K562 (cell line): ENCODE measurements around the gene KCNA4. TPM values are rescaled to one million over a fixed set of nuclear protein-coding genes. Genes with fewer than 3 reads are reported as not detected.
A peak's percentile ranks its signal among the peaks of the same experiment; 100 is the strongest.

Experiments used
- ATAC-seq: fragments of 200-7000 bp; cut with Tn5 transposase; 3 replicates; pipeline ENCODE4 v1.9.1; 2020; ENCODE audit warnings: moderate library complexity
- BruUV-seq: library from RNA; stranded (reverse); fragments of 400-500 nt; replicated peaks from 2 replicates; lab custom pipeline; 2021; lab: Mats Ljungman, UMichigan
- CTCF ChIA-PET: fragments of 300-600 bp; formaldehyde crosslinking; extraction: SDS; loops from one replicate; lab custom pipeline; 2021; ENCODE audit warnings: low intra/inter-chr PET ratio; lab: Yijun Ruan, JAX
- POLR2A ChIA-PET: fragments of 300-600, 350-650 bp; sonication (Branson Sonifier 250); formaldehyde crosslinking; extraction: SDS; loops from one replicate; lab custom pipeline; 2021; ENCODE audit warnings: antibody characterized with exemption, inconsistent platforms; lab: Yijun Ruan, JAX
- DNase-seq, 4 experiments: peaks; one replicate each; pipeline versions ENCODE4 v3.0.0 to v3.0.0-alpha.2; 2011 to 2018; ENCODE audit warnings: low spot score in 3 of 4, mixed read lengths in 3 of 4; ENCODE audit errors: extremely low read depth in 1 of 4
- FAIRE-seq: peaks from 2 replicates; lab custom pipeline; 2011; peaks lifted over from hg19 to GRCh38; lab: Jason Lieb, UNC
- H2AFZ ChIP-seq: 2 replicates; pipeline ENCODE4 v1.6.0; 2011; ENCODE audit warnings: low read depth, low read length, control low read depth, inconsistent platforms
- H3K27ac ChIP-seq: fragments of 200-600 bp; 3 replicates; pipeline ENCODE4 v1.8.0; 2011; ENCODE audit warnings: low read depth, mild to moderate bottlenecking, control low read depth, inconsistent platforms, low read length, moderate library complexity, mixed read lengths; ENCODE audit errors: extremely low read depth
- H3K27me3 ChIP-seq, 2 experiments: fragments of 300-600 bp in 1 of 2; 2 replicates in 1 of 2; 3 replicates in 1 of 2; pipeline versions ENCODE4 v1.6.0 to v1.8.0; 2011; ENCODE audit warnings: inconsistent platforms in 2 of 2, low read length in 2 of 2, mild to moderate bottlenecking in 1 of 2, mixed read lengths in 1 of 2, moderate library complexity in 1 of 2; ENCODE audit not compliant: control insufficient read depth in 2 of 2, insufficient read depth in 2 of 2
- H3K36me3 ChIP-seq: fragments of 300-600 bp; 3 replicates; pipeline ENCODE4 v1.8.0; 2011; ENCODE audit warnings: mild to moderate bottlenecking, low read length, inconsistent platforms; ENCODE audit not compliant: control insufficient read depth, insufficient read depth
- H3K4me1 ChIP-seq, 2 experiments: fragments of 200-600 bp in 1 of 2; replicated peaks in 1 of 2; 2 replicates in 1 of 2; 3 replicates in 1 of 2; pipeline versions ENCODE4 v1.5.1 to v1.8.0; 2011; ENCODE audit warnings: inconsistent platforms in 2 of 2, low read length in 2 of 2, mild to moderate bottlenecking in 1 of 2, mixed read lengths in 1 of 2, moderate library complexity in 1 of 2; ENCODE audit not compliant: control insufficient read depth in 2 of 2, insufficient read depth in 2 of 2
- H3K4me2 ChIP-seq: 2 replicates; pipeline ENCODE4 v1.6.1; 2011; ENCODE audit warnings: low read length, control low read depth, inconsistent platforms, mixed read lengths; ENCODE audit not compliant: insufficient read depth
- H3K4me3 ChIP-seq: fragments of 200-600 bp; sonication (generic), shearing (Covaris generic); 2 replicates; pipeline ENCODE4 v1.5.1; 2016; ENCODE audit warnings: control low read depth, inconsistent platforms
- H3K79me2 ChIP-seq: fragments of 200-600 bp; 3 replicates; pipeline ENCODE4 v1.8.0; 2011; ENCODE audit warnings: low read length, inconsistent platforms; ENCODE audit not compliant: control insufficient read depth, insufficient read depth
- H3K9ac ChIP-seq, 2 experiments: 2 replicates each; pipeline versions ENCODE4 v1.6.0 to v1.6.1; 2011; ENCODE audit warnings: low read depth in 2 of 2, low read length in 2 of 2, control low read depth in 1 of 2, inconsistent platforms in 1 of 2, mild to moderate bottlenecking in 1 of 2, mixed read lengths in 1 of 2; ENCODE audit not compliant: insufficient read depth in 1 of 2
- H3K9me1 ChIP-seq: one replicate; pipeline ENCODE4 v1.6.0; 2011; ENCODE audit warnings: inconsistent platforms, mild to moderate bottlenecking, low read length, moderate library complexity; ENCODE audit not compliant: control insufficient read depth, insufficient read depth
- H3K9me3 ChIP-seq: replicated peaks from 2 replicates; pipeline ENCODE4 v1.5.1; 2011; ENCODE audit warnings: low read depth, low read length, inconsistent platforms; ENCODE audit not compliant: control insufficient read depth, insufficient read depth
- H4K20me1 ChIP-seq: replicated peaks from 2 replicates; pipeline ENCODE4 v1.6.1; 2011; ENCODE audit warnings: low read length, inconsistent platforms, mixed read lengths; ENCODE audit not compliant: control insufficient read depth, insufficient read depth
- CTCF ChIP-seq, 3 experiments: IDR thresholded peaks in 2 of 3; conservative IDR thresholded peaks in 1 of 3; 2 replicates each; pipeline ENCODE4 v1.5.1; 2011 to 2012; ENCODE audit warnings: low read length in 3 of 3, mild to moderate bottlenecking in 3 of 3, control low read depth in 2 of 3, improper control_type of control experiment in 1 of 3, inconsistent platforms in 1 of 3, low read depth in 1 of 3, mixed read lengths in 1 of 3, moderate library complexity in 1 of 3; ENCODE audit not compliant: insufficient read depth in 2 of 3
- FOSL1 ChIP-seq: fragments of 200-800 bp; sonication (Bioruptor generic); conservative IDR thresholded peaks from 2 replicates; pipeline ENCODE4 v1.6.1; 2016; ENCODE audit warnings: missing genetic modification characterization, missing compliant biosample characterization
- MYNN ChIP-seq, 2 experiments: sonication (generic); formaldehyde crosslinking in 1 of 2; IDR thresholded peaks; 2 replicates each; pipeline versions ENCODE4 v1.5.0 to v1.6.1; 2016 to 2020; ENCODE audit warnings: antibody characterized with exemption in 1 of 2, missing genetic modification reagents in 1 of 2
- WGBS: fragments of 100-300 bp; shearing (Covaris generic); methylation state at CpG from one replicate; pipeline ENCODE4 v1.1.6; 2016; ENCODE audit warnings: low coverage, mixed read lengths; ENCODE audit not compliant: insufficient coverage; ENCODE audit errors: missing lambda C conversion rate; 5-methylcytosine and 5-hydroxymethylcytosine counted together
- in situ Hi-C: fragments of 300-500 bp; cut with MboI; formaldehyde crosslinking; loops from 4 replicates; pipeline ENCODE4 v1.15.0; 2018; ENCODE audit warnings: inconsistent platforms, mixed read lengths
- intact Hi-C: fragments of 100-400 bp; cut with micrococcal nuclease; formaldehyde crosslinking; loops from 2 replicates; pipeline ENCODE4 v1.14.2; 2022
- polyA plus RNA-seq, 8 experiments: library from polyadenylated mRNA; depleted of rRNA in 4 of 8; stranded (reverse) in 5 of 8; unstranded in 3 of 8; fragments of >200 nt; fragmentation: Nextera tagmentation in 2 of 8; fragmentation: Illumina TruSeq in 1 of 8; extraction: Ambion mirVana in 2 of 8; extraction: Trizol in 1 of 8; gene quantifications; 2 replicates each; pipeline versions ENCODE4 v1.2.1 to v1.2.3, GENCODE V29; 2011 to 2014; ENCODE audit warnings: inconsistent platforms in 1 of 8, missing spikeins in 1 of 8
- total RNA-seq, 7 experiments: library from RNA; depleted of rRNA in 6 of 7; stranded (reverse); fragments of >200 nt in 6 of 7; fragmentation: Illumina TruSeq in 2 of 7; extraction: Trizol in 2 of 7; gene quantifications; 2 replicates each; pipeline versions ENCODE4 v1.2.1 to v1.2.3, GENCODE V29; 2011 to 2021; ENCODE audit warnings: low replicate concordance in 1 of 7

KCNA4 gene
- total and polyA plus RNA-seq, 9 of the 15 experiments (the other 6 are each of a cell fraction or from before 2014, with no cell fraction given) = not detected

DNA sequence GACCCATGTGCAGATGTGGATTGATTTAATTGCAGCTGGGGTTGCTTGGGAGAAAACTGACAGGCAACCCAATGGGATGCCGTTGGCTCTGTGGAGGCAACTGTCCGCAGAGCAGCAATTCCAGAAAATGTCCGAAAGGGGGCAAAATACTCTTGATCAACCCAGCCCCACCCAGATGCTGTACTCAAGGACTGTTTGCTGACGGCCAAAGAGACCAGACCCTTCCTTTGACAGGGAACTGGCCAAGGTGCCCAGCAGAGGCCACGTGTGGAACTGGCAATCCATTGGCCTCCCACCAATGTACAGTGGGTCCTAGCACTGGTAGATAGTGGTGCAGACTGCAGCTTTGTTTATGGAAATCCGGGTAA lies 29.7 kb upstream of the KCNA4 start:
- CTCF ChIA-PET = no interaction called here
- Histone ChIP-seq H4K20me1 (no peaks in the 10 kb centered on the region), H3K4me3 (no peak overlapping the region), H3K4me1 (no peaks in the 10 kb centered on the region), H3K79me2 (no peaks in the 10 kb centered on the region), H3K9me1 (no peaks in the 10 kb centered on the region), H3K27ac (no peak overlapping the region), H3K36me3 (no peaks in the 10 kb centered on the region), H3K9ac (no peak overlapping the region), H3K4me2 (no peak overlapping the region), H2AFZ (no peak overlapping the region)
- no peak for ATAC-seq
- BruUV-seq = no TSS peak
- peak in 1 of 4 experiments; percentile 4 for DNase-seq
- intact Hi-C loops (no loop called here), in situ Hi-C loops (no loop called here)
- no peak for FAIRE-seq
- 0% methylated on average over 6 of the region's 6 CpGs for WGBS
- POLR2A ChIA-PET = no interaction called here
- TF ChIP-seq MYNN (IDR thresholded peaks at IDR 0.05) (no peak), MYNN (CRISPR knock-in tag; IDR thresholded peaks at IDR 0.05) (no peak), CTCF (IDR thresholded peaks at IDR 0.05 in 2 of 3, conservative IDR thresholded peaks at IDR 0.05 in 1 of 3; ENCODE audit: insufficient read depth in 2 of 3, low read depth in 1 of 3, low read length in 3 of 3) (peak in 1 of 3 experiments; percentile 8; a peak in 1 of 6 replicates), FOSL1 (tag) (no peak)
- TF ChIP-seq, all 486 proteins: peak for 1
- Histone ChIP-seq H3K9me3 (no peaks in the 10 kb centered on the region), H3K27me3 (no peaks in the 10 kb centered on the region)
